ENCODE measurements around the gene IL17RD.
"Not testable (repeated sequence)": the region's sequence is repeated elsewhere in the genome, so short reads cannot be mapped to it uniquely, and the experiment has no call there.

The IL17RD gene

GRCh38 chr3:57091521-57092273 lies 73.5 kb downstream of the IL17RD start:
- DNase-seq, result no peak

- no peak for DNase-seq
These were observed 76.1 kb downstream of the IL17RD start for GRCh38 chr3:57089043-57089442.

- DNase-seq, result no peak
These were observed 76.7 kb downstream of the IL17RD start for GRCh38 chr3:57088503-57088902.

GRCh38 chr3:57087361-57088092 lies 77.6 kb downstream of the IL17RD start:
- no peak for DNase-seq

GRCh38 chr3:57086201-57086600 lies 79.0 kb downstream of the IL17RD start:
- no peak for DNase-seq

- DNase-seq, result no peak
These were observed 79.9 kb downstream of the IL17RD start for GRCh38 chr3:57085211-57085610.

GRCh38 chr3:57083266-57083995 lies 81.7 kb downstream of the IL17RD start:
- not testable (repeated sequence) for DNase-seq

GRCh38 chr3:57082481-57082880 lies 82.7 kb downstream of the IL17RD start:
- no peak for DNase-seq

GRCh38 chr3:57081173-57081572 lies 84.0 kb downstream of the IL17RD start:
- no peak for DNase-seq

GRCh38 chr3:57080171-57080570 lies 85.0 kb downstream of the IL17RD start:
- no peak for DNase-seq

- no peak for DNase-seq
These were observed 85.7 kb downstream of the IL17RD start for GRCh38 chr3:57079474-57079831.

- no peak for DNase-seq
These were observed 86.3 kb downstream of the IL17RD start for GRCh38 chr3:57078635-57079473.

GRCh38 chr3:57078344-57078634 lies 86.9 kb downstream of the IL17RD start:
- DNase-seq, result no peak

GRCh38 chr3:57077630-57078343 lies 87.4 kb downstream of the IL17RD start:
- no peak for DNase-seq

- DNase-seq, result no peak
These were observed 88.7 kb downstream of the IL17RD start for GRCh38 chr3:57076422-57076951.

GRCh38 chr3:57074135-57074534 lies 91.0 kb downstream of the IL17RD start:
- DNase-seq, result no peak

GRCh38 chr3:57073628-57074027 lies 91.5 kb downstream of the IL17RD start:
- no peak for DNase-seq

GRCh38 chr3:57069503-57069902 lies 95.7 kb downstream of the IL17RD start:
- no peak for DNase-seq

- DNase-seq, result no peak
These were observed 96.6 kb downstream of the IL17RD start for GRCh38 chr3:57068437-57069089.

- no peak for DNase-seq
These were observed 98.7 kb downstream of the IL17RD start for GRCh38 chr3:57066471-57066870.

GRCh38 chr3:57065588-57065987 lies 99.6 kb downstream of the IL17RD start:
- DNase-seq, result no peak

GRCh38 chr3:57064572-57064971 lies 100.6 kb downstream of the IL17RD start:
- DNase-seq, result no peak
